Activated CD4-positive, alpha-beta T cell treated with anti-CD3 and anti-CD28 coated beads, Interleukin-2, amount 50 U/mL, for 48 hours (primary cell): ENCODE data around the gene LRRN4CL.
"Not testable (repeated sequence)": the region's sequence is repeated elsewhere in the genome, so short reads cannot be mapped to it uniquely, and the experiment has no call there.

Experiments
- DNase-seq, 2 experiments: peaks; one replicate each; pipeline ENCODE4 v3.0.0-alpha.2; 2020

LRRN4CL gene

GRCh38 chr11:62689421-62690183 lies at the start of gene LRRN4CL:
Gene LRRN4CL (minus strand): TSS chr11:62689530. CDS start chr11:62688508, 1,022 bp downstream.
- no peak for DNase-seq

GRCh38 chr11:62737196-62737595 lies 47.9 kb upstream of the LRRN4CL start:
- no peak for DNase-seq

GRCh38 chr11:62732830-62733229 lies 43.5 kb upstream of the LRRN4CL start:
- DNase-seq = no peak

- DNase-seq = not testable (repeated sequence)
Measured at GRCh38 chr11:62730076-62730475, 40.7 kb upstream of the LRRN4CL start.

- peak; percentile 85 to 89 for DNase-seq
Measured at GRCh38 chr11:62728171-62728988, 39.0 kb upstream of the LRRN4CL start, which contains the start of gene TTC9C. Gene TTC9C (plus strand): TSS chr11:62728486. CDS start chr11:62728849, 363 bp downstream.

GRCh38 chr11:62727872-62728170 lies 38.5 kb upstream of the LRRN4CL start:
- DNase-seq = peak; percentile 78 to 87

GRCh38 chr11:62727165-62727871 lies 38.0 kb upstream of the LRRN4CL start, which contains the start of gene HNRNPUL2:
Gene HNRNPUL2 (minus strand): TSS chr11:62727457. CDS start chr11:62727156, 301 bp downstream.
- DNase-seq = peak; percentile 97 to 98

GRCh38 chr11:62726915-62727164 lies 37.5 kb upstream of the LRRN4CL start:
- no peak for DNase-seq

- no peak for DNase-seq
Measured at GRCh38 chr11:62726156-62726914, 37.0 kb upstream of the LRRN4CL start.

GRCh38 chr11:62725646-62726045 lies 36.3 kb upstream of the LRRN4CL start:
- DNase-seq = no peak

GRCh38 chr11:62724171-62724570 lies 34.8 kb upstream of the LRRN4CL start:
- no peak for DNase-seq

GRCh38 chr11:62721994-62722393 lies 32.7 kb upstream of the LRRN4CL start:
- DNase-seq = no peak

- DNase-seq = no peak
Measured at GRCh38 chr11:62719302-62719978, 30.1 kb upstream of the LRRN4CL start.

GRCh38 chr11:62716816-62717215 lies 27.5 kb upstream of the LRRN4CL start:
- no peak for DNase-seq

- DNase-seq = no peak
Measured at GRCh38 chr11:62716206-62716605, 26.9 kb upstream of the LRRN4CL start.

- no peak for DNase-seq
Measured at GRCh38 chr11:62715150-62716130, 26.1 kb upstream of the LRRN4CL start.

- DNase-seq = no peak
Measured at GRCh38 chr11:62713343-62713742, 24.0 kb upstream of the LRRN4CL start.

- DNase-seq = no peak
Measured at GRCh38 chr11:62712861-62713260, 23.5 kb upstream of the LRRN4CL start.

- DNase-seq = no peak
Measured at GRCh38 chr11:62712276-62712812, 23.0 kb upstream of the LRRN4CL start.

- peak in 1 of 2 experiments; percentile 40 for DNase-seq
Measured at GRCh38 chr11:62710001-62710345, 20.6 kb upstream of the LRRN4CL start.
